K562 (cell line): ENCODE data around the gene NUP210. TPM values are rescaled to one million over a fixed set of nuclear protein-coding genes. Genes with fewer than 3 reads are reported as not detected.

ENCODE experiments used
- BCOR ChIP-seq: fragments of 450-650 bp; IDR thresholded peaks from 2 replicates; pipeline ENCODE4 v1.6.1; 2016
- C11orf30 ChIP-seq: fragments of 450-650 bp; IDR thresholded peaks from 2 replicates; pipeline ENCODE4 v1.6.1; 2016; ENCODE audit warnings: low read depth, mild to moderate bottlenecking
- FOXK2 ChIP-seq, 2 experiments: fragments of 450-650 bp; IDR thresholded peaks in 1 of 2; conservative IDR thresholded peaks in 1 of 2; 2 replicates each; pipeline ENCODE4 v1.6.1; 2016; ENCODE audit warnings: low read depth in 2 of 2, mild to moderate bottlenecking in 1 of 2
- HCFC1 ChIP-seq: IDR thresholded peaks from 2 replicates; pipeline ENCODE4 v1.6.1; 2012; ENCODE audit warnings: low read depth, low read length, improper control_type of control experiment
- POLR2AphosphoS2 ChIP-seq: IDR thresholded peaks from 2 replicates; pipeline ENCODE4 v1.6.1; 2012; ENCODE audit warnings: low read length, improper control_type of control experiment
- TBL1XR1 ChIP-seq, 2 experiments: IDR thresholded peaks; 2 replicates each; pipeline ENCODE4 v1.6.1; 2012; ENCODE audit warnings: improper control_type of control experiment in 2 of 2, low read length in 2 of 2, mild to moderate bottlenecking in 1 of 2
- ZNF165 ChIP-seq: fragments of 250-450 bp; sonication (Bioruptor Pico); IDR thresholded peaks from 2 replicates; pipeline ENCODE4 v1.4.0; 2020; ENCODE audit warnings: borderline replicate concordance
- polyA plus RNA-seq, 8 experiments: library from polyadenylated mRNA; depleted of rRNA in 4 of 8; stranded (reverse) in 5 of 8; unstranded in 3 of 8; fragments of >200 nt; fragmentation: Nextera tagmentation in 2 of 8; fragmentation: Illumina TruSeq in 1 of 8; extraction: Ambion mirVana in 2 of 8; extraction: Trizol in 1 of 8; gene quantifications; 2 replicates each; pipeline versions ENCODE4 v1.2.1 to v1.2.3, GENCODE V29; 2011 to 2014; ENCODE audit warnings: inconsistent platforms in 1 of 8, missing spikeins in 1 of 8
- total RNA-seq, 7 experiments: library from RNA; depleted of rRNA in 6 of 7; stranded (reverse); fragments of >200 nt in 6 of 7; fragmentation: Illumina TruSeq in 2 of 7; extraction: Trizol in 2 of 7; gene quantifications; 2 replicates each; pipeline versions ENCODE4 v1.2.1 to v1.2.3, GENCODE V29; 2011 to 2021; ENCODE audit warnings: low replicate concordance in 1 of 7
- TF ChIP-seq, protein P1 (sequence below), 2 experiments: fragments of 150-350 bp in 1 of 2; IDR thresholded peaks; 2 replicates each; pipeline ENCODE4 v1.6.1; 2012 to 2016; ENCODE audit warnings: low read depth in 2 of 2, low read length in 2 of 2, mild to moderate bottlenecking in 1 of 2, moderate library complexity in 1 of 2
- TF ChIP-seq, protein P2 (sequence below): conservative IDR thresholded peaks from 2 replicates; pipeline ENCODE4 v1.6.1; 2011; ENCODE audit warnings: low read depth, mild to moderate bottlenecking, low read length; ENCODE audit not compliant: control insufficient read depth
- TF ChIP-seq, protein P3 (sequence below), 3 experiments: IDR thresholded peaks in 2 of 3; conservative IDR thresholded peaks in 1 of 3; 2 replicates each; pipeline ENCODE4 v1.5.1; 2011 to 2012; ENCODE audit warnings: low read length in 3 of 3, mild to moderate bottlenecking in 3 of 3, control low read depth in 2 of 3, improper control_type of control experiment in 1 of 3, inconsistent platforms in 1 of 3, low read depth in 1 of 3, mixed read lengths in 1 of 3, moderate library complexity in 1 of 3; ENCODE audit not compliant: insufficient read depth in 2 of 3

The NUP210 gene
- total and polyA plus RNA-seq, 9 of the 15 experiments (the other 6 are each of a cell fraction or from before 2014, with no cell fraction given), result 1.2 to 138 (median 44.0) TPM

DNA sequence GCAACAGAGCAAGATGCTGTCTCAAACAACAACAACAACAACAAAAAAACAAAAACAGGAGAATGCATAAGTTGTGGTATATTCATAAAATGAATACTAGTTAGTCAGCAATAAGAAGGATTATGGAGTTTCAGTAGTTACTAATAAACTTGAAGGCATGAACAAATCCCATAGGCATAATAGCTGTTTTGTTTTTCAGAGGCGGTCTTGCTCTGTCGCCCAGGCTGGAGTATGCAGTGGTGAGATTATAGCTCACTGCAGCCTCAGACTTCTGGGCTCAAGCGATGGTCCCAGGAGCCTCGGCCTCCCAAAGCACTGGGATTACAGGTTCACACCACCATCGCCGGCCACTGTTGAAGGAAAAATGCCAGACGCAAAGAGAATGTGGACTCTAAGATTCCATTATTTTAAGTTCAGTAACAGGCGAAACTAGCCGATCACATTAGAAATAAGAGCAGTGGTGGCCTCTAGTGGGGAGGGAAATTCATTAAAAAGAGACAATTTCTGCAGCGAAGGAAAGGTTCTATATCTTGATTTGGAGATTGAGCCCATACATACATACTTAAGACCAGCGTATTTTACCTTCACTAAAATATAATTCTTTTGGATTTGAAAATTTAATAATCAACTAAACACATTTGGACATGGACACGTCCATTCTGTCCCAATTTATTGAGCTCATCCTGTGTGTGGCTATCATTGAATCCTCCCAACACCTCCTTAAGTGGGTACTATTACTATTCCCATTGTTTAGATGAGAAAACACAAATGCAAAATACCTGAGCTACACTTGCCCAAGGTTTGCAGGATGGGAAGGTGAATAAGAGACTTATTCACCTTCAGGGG is 32.6 kb upstream of the NUP210 start (continued):
- no peak for TF ChIP-seq ZNF165 (CRISPR knock-in tag)
- 0 out of 4 replicates have a peak, but pooled peaks of 1 of the 2 experiments have one; percentile 43 for TF ChIP-seq TBL1XR1 (IDR thresholded peaks at IDR 0.05; ENCODE audit: low read length in 2 of 2)
- TF ChIP-seq C11orf30, result peak; percentile 58; the same call in 1 of the 2 replicates
- TF ChIP-seq FOXK2 (conservative IDR thresholded peaks at IDR 0.05 in 1 of 2, IDR thresholded peaks at IDR 0.05 in 1 of 2; ENCODE audit: low read depth in 2 of 2), result peak in 1 of 2 experiments; percentile 25; a peak in 1 of 4 replicates
- TF ChIP-seq, protein P1, sequence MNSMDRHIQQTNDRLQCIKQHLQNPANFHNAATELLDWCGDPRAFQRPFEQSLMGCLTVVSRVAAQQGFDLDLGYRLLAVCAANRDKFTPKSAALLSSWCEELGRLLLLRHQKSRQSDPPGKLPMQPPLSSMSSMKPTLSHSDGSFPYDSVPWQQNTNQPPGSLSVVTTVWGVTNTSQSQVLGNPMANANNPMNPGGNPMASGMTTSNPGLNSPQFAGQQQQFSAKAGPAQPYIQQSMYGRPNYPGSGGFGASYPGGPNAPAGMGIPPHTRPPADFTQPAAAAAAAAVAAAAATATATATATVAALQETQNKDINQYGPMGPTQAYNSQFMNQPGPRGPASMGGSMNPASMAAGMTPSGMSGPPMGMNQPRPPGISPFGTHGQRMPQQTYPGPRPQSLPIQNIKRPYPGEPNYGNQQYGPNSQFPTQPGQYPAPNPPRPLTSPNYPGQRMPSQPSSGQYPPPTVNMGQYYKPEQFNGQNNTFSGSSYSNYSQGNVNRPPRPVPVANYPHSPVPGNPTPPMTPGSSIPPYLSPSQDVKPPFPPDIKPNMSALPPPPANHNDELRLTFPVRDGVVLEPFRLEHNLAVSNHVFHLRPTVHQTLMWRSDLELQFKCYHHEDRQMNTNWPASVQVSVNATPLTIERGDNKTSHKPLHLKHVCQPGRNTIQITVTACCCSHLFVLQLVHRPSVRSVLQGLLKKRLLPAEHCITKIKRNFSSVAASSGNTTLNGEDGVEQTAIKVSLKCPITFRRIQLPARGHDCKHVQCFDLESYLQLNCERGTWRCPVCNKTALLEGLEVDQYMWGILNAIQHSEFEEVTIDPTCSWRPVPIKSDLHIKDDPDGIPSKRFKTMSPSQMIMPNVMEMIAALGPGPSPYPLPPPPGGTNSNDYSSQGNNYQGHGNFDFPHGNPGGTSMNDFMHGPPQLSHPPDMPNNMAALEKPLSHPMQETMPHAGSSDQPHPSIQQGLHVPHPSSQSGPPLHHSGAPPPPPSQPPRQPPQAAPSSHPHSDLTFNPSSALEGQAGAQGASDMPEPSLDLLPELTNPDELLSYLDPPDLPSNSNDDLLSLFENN (IDR thresholded peaks at IDR 0.05; ENCODE audit: low read depth in 2 of 2, low read length in 2 of 2), result 0 out of 4 replicates have a peak, but pooled peaks of 1 of the 2 experiments have one; percentile 58
- TF ChIP-seq, protein P2, sequence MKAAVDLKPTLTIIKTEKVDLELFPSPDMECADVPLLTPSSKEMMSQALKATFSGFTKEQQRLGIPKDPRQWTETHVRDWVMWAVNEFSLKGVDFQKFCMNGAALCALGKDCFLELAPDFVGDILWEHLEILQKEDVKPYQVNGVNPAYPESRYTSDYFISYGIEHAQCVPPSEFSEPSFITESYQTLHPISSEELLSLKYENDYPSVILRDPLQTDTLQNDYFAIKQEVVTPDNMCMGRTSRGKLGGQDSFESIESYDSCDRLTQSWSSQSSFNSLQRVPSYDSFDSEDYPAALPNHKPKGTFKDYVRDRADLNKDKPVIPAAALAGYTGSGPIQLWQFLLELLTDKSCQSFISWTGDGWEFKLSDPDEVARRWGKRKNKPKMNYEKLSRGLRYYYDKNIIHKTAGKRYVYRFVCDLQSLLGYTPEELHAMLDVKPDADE, result 0 out of 2 replicates have a peak, but pooled peaks have one; percentile 13
- TF ChIP-seq BCOR, result 0 out of 2 replicates have a peak, but pooled peaks have one; percentile 4
- TF ChIP-seq HCFC1, result no peak
- TF ChIP-seq, protein P3, sequence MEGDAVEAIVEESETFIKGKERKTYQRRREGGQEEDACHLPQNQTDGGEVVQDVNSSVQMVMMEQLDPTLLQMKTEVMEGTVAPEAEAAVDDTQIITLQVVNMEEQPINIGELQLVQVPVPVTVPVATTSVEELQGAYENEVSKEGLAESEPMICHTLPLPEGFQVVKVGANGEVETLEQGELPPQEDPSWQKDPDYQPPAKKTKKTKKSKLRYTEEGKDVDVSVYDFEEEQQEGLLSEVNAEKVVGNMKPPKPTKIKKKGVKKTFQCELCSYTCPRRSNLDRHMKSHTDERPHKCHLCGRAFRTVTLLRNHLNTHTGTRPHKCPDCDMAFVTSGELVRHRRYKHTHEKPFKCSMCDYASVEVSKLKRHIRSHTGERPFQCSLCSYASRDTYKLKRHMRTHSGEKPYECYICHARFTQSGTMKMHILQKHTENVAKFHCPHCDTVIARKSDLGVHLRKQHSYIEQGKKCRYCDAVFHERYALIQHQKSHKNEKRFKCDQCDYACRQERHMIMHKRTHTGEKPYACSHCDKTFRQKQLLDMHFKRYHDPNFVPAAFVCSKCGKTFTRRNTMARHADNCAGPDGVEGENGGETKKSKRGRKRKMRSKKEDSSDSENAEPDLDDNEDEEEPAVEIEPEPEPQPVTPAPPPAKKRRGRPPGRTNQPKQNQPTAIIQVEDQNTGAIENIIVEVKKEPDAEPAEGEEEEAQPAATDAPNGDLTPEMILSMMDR (IDR thresholded peaks at IDR 0.05 in 2 of 3, conservative IDR thresholded peaks at IDR 0.05 in 1 of 3; ENCODE audit: insufficient read depth in 2 of 3, low read depth in 1 of 3, low read length in 3 of 3), result peak; percentile 62 to 92 (median 83)
- TF ChIP-seq POLR2AphosphoS2, result no peak
